HG03469 (cell line): ENCODE data around the gene SYNE2.

Experiments
- ATAC-seq: cut with Tn5 transposase; IDR thresholded peaks from one replicate; pipeline ENCODE4 v1.9.1; 2021; ENCODE audit warnings: mild to moderate bottlenecking, moderate library complexity, moderate number of reproducible peaks; ENCODE audit not compliant: unreplicated experiment

The SYNE2 gene

GRCh38 chr14:64235652-64236640, 383.1 kb downstream of the SYNE2 start:
- peak; percentile 60 for ATAC-seq

- no peak for ATAC-seq
Measured at GRCh38 chr14:64238049-64238448, 385.2 kb downstream of the SYNE2 start.

GRCh38 chr14:64238631-64239030, 385.8 kb downstream of the SYNE2 start:
- no peak for ATAC-seq

- ATAC-seq: no peak
Measured at GRCh38 chr14:64244279-64244678, 391.5 kb downstream of the SYNE2 start.

GRCh38 chr14:64245491-64245890, 392.7 kb downstream of the SYNE2 start:
- no peak for ATAC-seq

- ATAC-seq: no peak
Measured at GRCh38 chr14:64246688-64247087, 393.9 kb downstream of the SYNE2 start.

GRCh38 chr14:64247195-64247594, 394.4 kb downstream of the SYNE2 start:
- no peak for ATAC-seq

- ATAC-seq: no peak
Measured at GRCh38 chr14:64248689-64249088, 395.9 kb downstream of the SYNE2 start.

GRCh38 chr14:64249363-64249762, 396.6 kb downstream of the SYNE2 start:
- no peak for ATAC-seq

GRCh38 chr14:64253672-64254071, 400.9 kb downstream of the SYNE2 start:
- ATAC-seq: no peak

- ATAC-seq: no peak
Measured at GRCh38 chr14:64255756-64256155, 403.0 kb downstream of the SYNE2 start.

GRCh38 chr14:64260418-64260817, 407.6 kb downstream of the SYNE2 start:
- no peak for ATAC-seq

GRCh38 chr14:64265222-64265621, 412.4 kb downstream of the SYNE2 start:
- ATAC-seq: no peak

- ATAC-seq: no peak
Measured at GRCh38 chr14:64266239-64266638, 413.4 kb downstream of the SYNE2 start.

GRCh38 chr14:64272019-64272418, 419.2 kb downstream of the SYNE2 start:
- ATAC-seq: no peak
